OCI-LY3 (cell line): ENCODE results near the gene SMIM34.
"Not testable (repeated sequence)": the region's sequence is repeated elsewhere in the genome, so short reads cannot be mapped to it uniquely, and the experiment has no call there.

Experiments used
- H2AFZ ChIP-seq: fragments of 200-600, 300-600 bp; shearing (Covaris generic); 2 replicates; pipeline ENCODE4 v1.6.0; 2014; ENCODE audit warnings: antibody characterized with exemption, low read depth, low read length
- H3K27ac ChIP-seq: fragments of 200-600, 300-600 bp; sonication (generic); 2 replicates; pipeline ENCODE4 v1.5.1; 2014; ENCODE audit warnings: mild to moderate bottlenecking, low read length, moderate library complexity, mixed read lengths
- H3K27me3 ChIP-seq: fragments of 200-600, 300-600 bp; sonication (generic); 2 replicates; pipeline ENCODE4 v1.6.1; 2014; ENCODE audit warnings: low read depth, low read length, mixed read lengths
- H3K36me3 ChIP-seq: fragments of 200-600, 300-600 bp; sonication (generic); replicated peaks from 2 replicates; pipeline ENCODE3; 2014; ENCODE audit warnings: low read depth, low read length, mixed read lengths
- H3K4me1 ChIP-seq: fragments of 300-600, 200-600 bp; sonication (generic); 2 replicates; pipeline ENCODE4 v1.6.1; 2014; ENCODE audit warnings: low read length, mixed read lengths
- H3K4me2 ChIP-seq: fragments of 200-600, 300-600 bp; sonication (generic); 2 replicates; pipeline ENCODE4 v1.6.1; 2014; ENCODE audit warnings: low read length, mixed read lengths
- H3K4me3 ChIP-seq: fragments of 300-600, 200-600 bp; sonication (generic); 2 replicates; pipeline ENCODE4 v1.5.1; 2014; ENCODE audit warnings: antibody characterized with exemption, mild to moderate bottlenecking, low read length, moderate library complexity
- H3K79me2 ChIP-seq: fragments of 300-600, 200-600 bp; shearing (Covaris generic); 2 replicates; pipeline ENCODE4 v1.6.1; 2014; ENCODE audit warnings: mild to moderate bottlenecking, low read length, mixed read lengths
- H3K9ac ChIP-seq: fragments of 300-600, 200-600 bp; shearing (Covaris generic); 2 replicates; pipeline ENCODE4 v1.6.0; 2014; ENCODE audit warnings: mild to moderate bottlenecking, low read length, moderate library complexity
- H3K9me3 ChIP-seq: fragments of 200-600, 300-600 bp; shearing (Covaris generic); 2 replicates; pipeline ENCODE4 v1.6.1; 2014; ENCODE audit warnings: low read length, mixed read lengths; ENCODE audit not compliant: insufficient read depth
- H4K20me1 ChIP-seq: fragments of 200-600, 300-600 bp; sonication (generic); 2 replicates; pipeline ENCODE4 v1.6.1; 2016; ENCODE audit warnings: low read length, mixed read lengths; ENCODE audit not compliant: insufficient read depth

SMIM34 gene

GRCh38 chr21:34427339-34427738 lies 3.6 kb upstream of the SMIM34 start:
- H3K27ac ChIP-seq = not testable (repeated sequence)

GRCh38 chr21:34417448-34418077 lies 6.2 kb downstream of the SMIM34 start:
- H3K4me1 ChIP-seq, H3K79me2 ChIP-seq, H4K20me1 ChIP-seq, H2AFZ ChIP-seq, H3K4me2 ChIP-seq, H3K4me3 ChIP-seq, H3K27me3 ChIP-seq, H3K36me3 ChIP-seq, H3K27ac ChIP-seq, H3K9ac ChIP-seq, H3K9me3 ChIP-seq: not testable (repeated sequence)

More at GRCh38 chr21:34427339-34427738, 3.6 kb upstream of the SMIM34 start:
- not testable (repeated sequence) for H3K4me1 ChIP-seq, H4K20me1 ChIP-seq, H3K9ac ChIP-seq, H3K27me3 ChIP-seq, H3K79me2 ChIP-seq, H3K9me3 ChIP-seq, H3K4me3 ChIP-seq, H3K4me2 ChIP-seq, H2AFZ ChIP-seq, H3K36me3 ChIP-seq

- H3K4me3 ChIP-seq, H3K27me3 ChIP-seq, H3K27ac ChIP-seq, H3K9ac ChIP-seq, H3K4me2 ChIP-seq, H3K79me2 ChIP-seq, H3K36me3 ChIP-seq, H4K20me1 ChIP-seq, H3K4me1 ChIP-seq, H2AFZ ChIP-seq, H3K9me3 ChIP-seq: not testable (repeated sequence)
Observed at GRCh38 chr21:34407294-34407693, 16.5 kb downstream of the SMIM34 start.

- H3K27me3 ChIP-seq, H3K36me3 ChIP-seq, H3K27ac ChIP-seq, H3K9me3 ChIP-seq, H3K79me2 ChIP-seq, H4K20me1 ChIP-seq, H3K4me1 ChIP-seq, H3K4me2 ChIP-seq, H3K4me3 ChIP-seq, H2AFZ ChIP-seq, H3K9ac ChIP-seq: not testable (repeated sequence)
Observed at GRCh38 chr21:34406676-34407075, 17.1 kb downstream of the SMIM34 start.

- not testable (repeated sequence) for H4K20me1 ChIP-seq, H3K9ac ChIP-seq, H3K9me3 ChIP-seq, H3K4me1 ChIP-seq, H3K36me3 ChIP-seq, H3K79me2 ChIP-seq, H3K27ac ChIP-seq, H3K4me3 ChIP-seq, H3K27me3 ChIP-seq, H3K4me2 ChIP-seq, H2AFZ ChIP-seq
Observed at GRCh38 chr21:34406102-34406501, 17.6 kb downstream of the SMIM34 start.

- not testable (repeated sequence) for H3K9me3 ChIP-seq, H4K20me1 ChIP-seq, H3K27me3 ChIP-seq, H2AFZ ChIP-seq, H3K27ac ChIP-seq, H3K79me2 ChIP-seq, H3K9ac ChIP-seq, H3K36me3 ChIP-seq, H3K4me2 ChIP-seq, H3K4me3 ChIP-seq, H3K4me1 ChIP-seq
Observed at GRCh38 chr21:34405686-34406085, 18.1 kb downstream of the SMIM34 start.

- H3K4me3 ChIP-seq, H3K4me1 ChIP-seq, H3K79me2 ChIP-seq: not testable (repeated sequence)
Observed at GRCh38 chr21:34404742-34405141, 19.0 kb downstream of the SMIM34 start.

GRCh38 chr21:34400522-34400921 lies 23.2 kb downstream of the SMIM34 start:
- not testable (repeated sequence) for H3K36me3 ChIP-seq, H3K79me2 ChIP-seq, H2AFZ ChIP-seq, H4K20me1 ChIP-seq, H3K9ac ChIP-seq, H3K4me2 ChIP-seq, H3K4me1 ChIP-seq, H3K27ac ChIP-seq, H3K4me3 ChIP-seq, H3K27me3 ChIP-seq, H3K9me3 ChIP-seq

More at GRCh38 chr21:34404742-34405141, 19.0 kb downstream of the SMIM34 start:
- not testable (repeated sequence) for H2AFZ ChIP-seq, H3K9me3 ChIP-seq, H4K20me1 ChIP-seq, H3K9ac ChIP-seq, H3K36me3 ChIP-seq, H3K4me2 ChIP-seq, H3K27ac ChIP-seq, H3K27me3 ChIP-seq

- H3K9ac ChIP-seq, H3K4me1 ChIP-seq, H2AFZ ChIP-seq, H3K4me2 ChIP-seq, H3K9me3 ChIP-seq, H3K4me3 ChIP-seq, H3K27ac ChIP-seq, H3K27me3 ChIP-seq, H3K79me2 ChIP-seq, H3K36me3 ChIP-seq, H4K20me1 ChIP-seq: not testable (repeated sequence)
Observed at GRCh38 chr21:34383724-34384415, 39.9 kb downstream of the SMIM34 start.

GRCh38 chr21:34383138-34383537 lies 40.6 kb downstream of the SMIM34 start:
- H3K4me2 ChIP-seq, H3K9me3 ChIP-seq, H3K4me1 ChIP-seq, H3K79me2 ChIP-seq, H3K9ac ChIP-seq, H3K4me3 ChIP-seq, H3K27me3 ChIP-seq, H2AFZ ChIP-seq, H4K20me1 ChIP-seq, H3K27ac ChIP-seq, H3K36me3 ChIP-seq: not testable (repeated sequence)
